KMS-11 (cell line): ENCODE results near the gene AMZ1.
"Not testable (repeated sequence)": the region's sequence is repeated elsewhere in the genome, so short reads cannot be mapped to it uniquely, and the experiment has no call there.

Experiments
- H2AFZ ChIP-seq: fragments of 200-600 bp; sonication (generic); 2 replicates; pipeline ENCODE4 v1.6.1; 2016; ENCODE audit warnings: antibody characterized with exemption, mixed run types, low read depth
- H3K27ac ChIP-seq: fragments of 200-600 bp; sonication (generic); 2 replicates; pipeline ENCODE4 v1.6.1; 2016; ENCODE audit warnings: mild to moderate bottlenecking, mixed run types
- H3K27me3 ChIP-seq: fragments of 200-600 bp; sonication (generic); 2 replicates; pipeline ENCODE4 v1.6.1; 2017; ENCODE audit warnings: mild to moderate bottlenecking, low read depth, mixed run types, moderate library complexity; ENCODE audit not compliant: insufficient read depth
- H3K36me3 ChIP-seq: fragments of 200-600 bp; sonication (generic); 2 replicates; pipeline ENCODE4 v1.6.1; 2017; ENCODE audit warnings: mild to moderate bottlenecking, mixed run types; ENCODE audit not compliant: insufficient read depth
- H3K4me1 ChIP-seq: fragments of 200-600 bp; sonication (generic); 2 replicates; pipeline ENCODE4 v1.6.1; 2016; ENCODE audit warnings: mild to moderate bottlenecking, low read depth, mixed run types; ENCODE audit not compliant: poor library complexity, severe bottlenecking
- H3K4me2 ChIP-seq: fragments of 200-600 bp; sonication (generic); 2 replicates; pipeline ENCODE4 v1.7.0; 2016; ENCODE audit warnings: mild to moderate bottlenecking, mixed run types
- H3K4me3 ChIP-seq: fragments of 200-600 bp; sonication (generic); IDR thresholded peaks from 2 replicates; pipeline ENCODE4 v1.6.1; 2017; ENCODE audit warnings: low read depth, low read length, mixed read lengths; ENCODE audit not compliant: insufficient read depth
- H3K79me2 ChIP-seq: fragments of 200-600 bp; sonication (generic); 2 replicates; pipeline ENCODE4 v1.6.1; 2016; ENCODE audit warnings: low read depth, mixed run types; ENCODE audit not compliant: insufficient read depth
- H3K9ac ChIP-seq: fragments of 200-600 bp; sonication (generic); 2 replicates; pipeline ENCODE4 v1.6.1; 2016; ENCODE audit warnings: mild to moderate bottlenecking, mixed run types
- H4K20me1 ChIP-seq: fragments of 200-600 bp; sonication (generic); 2 replicates; pipeline ENCODE4 v1.6.1; 2016; ENCODE audit warnings: mild to moderate bottlenecking, mixed run types; ENCODE audit not compliant: insufficient read depth
- CTCF ChIP-seq: fragments of 200-600 bp; sonication (generic); conservative IDR thresholded peaks from 2 replicates; pipeline ENCODE4 v1.6.1; 2017; ENCODE audit warnings: low read depth, mild to moderate bottlenecking, antibody characterized with exemption, low read length, moderate library complexity, mixed read lengths

Gene AMZ1

GRCh38 chr7:2720024-2720423 is 32.0 kb downstream of the AMZ1 start:
- Histone ChIP-seq H3K79me2 (no peaks in the 10 kb centered on the region), H3K27me3 (no peaks in the 10 kb centered on the region), H4K20me1 (no peaks in the 10 kb centered on the region), H3K4me3 (no peak overlapping the region), H3K4me2 (no peak overlapping the region), H3K4me1 (peaks cover 26% of the 10 kb centered on the region), H3K36me3 (no peaks in the 10 kb centered on the region; the same call in 1 of the 2 replicates), H2AFZ (no peak overlapping the region), H3K9ac (no peak overlapping the region), H3K27ac (no peak overlapping the region)
- TF ChIP-seq CTCF = no peak

DNA sequence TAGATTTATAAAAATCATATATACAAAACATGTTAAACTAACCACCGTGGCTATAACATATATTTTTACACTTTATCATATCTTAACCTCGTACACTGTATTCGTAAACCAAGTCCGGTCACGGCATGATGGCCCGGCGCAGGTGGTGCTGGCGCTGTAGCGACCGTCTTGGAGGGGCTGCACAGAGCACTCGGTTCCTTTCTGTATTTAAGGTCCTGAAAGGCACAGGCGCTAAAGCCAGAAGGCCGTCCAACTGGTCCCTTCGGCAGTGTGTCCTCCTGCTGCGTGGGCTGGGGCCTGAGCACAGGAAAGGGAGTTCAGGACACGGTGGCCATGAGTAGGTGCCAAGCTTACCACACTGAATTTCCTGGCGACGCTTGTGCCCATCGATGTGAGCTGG is 33.8 kb downstream of the AMZ1 start:
- no peak overlapping the region for H3K4me3 ChIP-seq
- no peak overlapping the region for H3K9ac ChIP-seq
- H3K27ac ChIP-seq = no peak overlapping the region
- TF ChIP-seq CTCF = no peak
- H3K36me3 ChIP-seq = no peaks in the 10 kb centered on the region; the same call in 1 of the 2 replicates
- no peaks in the 10 kb centered on the region for H4K20me1 ChIP-seq
- no peak overlapping the region for H3K4me2 ChIP-seq
- no peak overlapping the region for H2AFZ ChIP-seq
- no peaks in the 10 kb centered on the region for H3K79me2 ChIP-seq
- H3K4me1 ChIP-seq = peaks cover 8% of the 10 kb centered on the region
- H3K27me3 ChIP-seq = no peaks in the 10 kb centered on the region

- Histone ChIP-seq H3K4me3 (no peak overlapping the region), H4K20me1 (no peaks in the 10 kb centered on the region), H3K4me1 (peaks cover under 1% of the 10 kb centered on the region), H3K27me3 (no peaks in the 10 kb centered on the region), H3K9ac (no peak overlapping the region), H3K36me3 (no peaks in the 10 kb centered on the region; the same call in 1 of the 2 replicates), H3K4me2 (no peak overlapping the region), H2AFZ (no peak overlapping the region), H3K27ac (no peak overlapping the region), H3K79me2 (no peaks in the 10 kb centered on the region)
- no peak for TF ChIP-seq CTCF
Observed at GRCh38 chr7:2722591-2722990, 34.6 kb downstream of the AMZ1 start.

- H2AFZ ChIP-seq = no peak overlapping the region
- no peak overlapping the region for H3K27ac ChIP-seq
- TF ChIP-seq CTCF = no peak
- no peaks in the 10 kb centered on the region for H3K4me1 ChIP-seq
- no peaks in the 10 kb centered on the region; the same call in 1 of the 2 replicates for H3K36me3 ChIP-seq
- H3K79me2 ChIP-seq = no peaks in the 10 kb centered on the region
- H3K27me3 ChIP-seq = no peaks in the 10 kb centered on the region
- H3K4me3 ChIP-seq = no peak overlapping the region
- no peak overlapping the region for H3K9ac ChIP-seq
- H3K4me2 ChIP-seq = no peak overlapping the region
- no peaks in the 10 kb centered on the region for H4K20me1 ChIP-seq
Observed at GRCh38 chr7:2723138-2723850, 35.3 kb downstream of the AMZ1 start.

GRCh38 chr7:2724036-2724435 is 36.0 kb downstream of the AMZ1 start:
- H3K4me3 ChIP-seq, H3K36me3 ChIP-seq, H3K4me1 ChIP-seq, H3K27ac ChIP-seq, H3K9ac ChIP-seq, H3K4me2 ChIP-seq, H3K79me2 ChIP-seq, H4K20me1 ChIP-seq, H3K27me3 ChIP-seq, H2AFZ ChIP-seq: not testable (repeated sequence)
